GM21390 (cell line): Measurements from ENCODE around the gene DMXL1.
"Not testable (repeated sequence)": the region's sequence is repeated elsewhere in the genome, so short reads cannot be mapped to it uniquely, and the experiment has no call there.

Experiments used
- ATAC-seq: cut with Tn5 transposase; IDR thresholded peaks from one replicate; pipeline ENCODE4 v1.9.1; 2021; ENCODE audit not compliant: unreplicated experiment

DMXL1 gene

DNA sequence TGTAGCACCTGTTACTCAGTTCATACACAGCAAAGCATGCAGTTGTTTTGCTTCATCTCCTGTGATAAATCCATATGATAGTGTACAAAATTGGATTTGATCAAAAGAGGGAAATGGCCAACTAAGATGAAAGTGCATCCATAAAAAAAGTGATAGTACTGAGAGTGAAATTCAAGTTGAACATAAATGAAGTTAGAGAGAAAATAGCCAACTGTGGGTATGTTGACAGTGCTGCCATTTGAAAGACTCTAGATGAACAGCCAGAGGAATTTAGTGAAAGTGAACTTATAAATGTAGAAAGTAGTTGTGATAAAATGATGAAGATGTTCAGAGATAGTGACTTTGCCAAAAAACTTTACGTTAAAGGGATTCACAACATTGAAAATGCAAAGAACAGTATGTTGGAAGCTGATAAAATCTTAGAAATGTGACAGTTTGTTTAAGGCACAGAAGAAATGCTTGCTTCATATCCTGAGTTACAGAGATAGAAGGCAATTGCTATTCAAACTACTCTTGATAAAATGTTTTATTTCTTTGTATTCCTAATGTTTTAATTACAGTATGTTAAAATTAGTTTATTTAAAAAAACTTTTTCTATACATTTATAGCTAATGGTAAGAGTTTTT, 119.7 kb downstream of the DMXL1 start:
- ATAC-seq: no peak

DNA sequence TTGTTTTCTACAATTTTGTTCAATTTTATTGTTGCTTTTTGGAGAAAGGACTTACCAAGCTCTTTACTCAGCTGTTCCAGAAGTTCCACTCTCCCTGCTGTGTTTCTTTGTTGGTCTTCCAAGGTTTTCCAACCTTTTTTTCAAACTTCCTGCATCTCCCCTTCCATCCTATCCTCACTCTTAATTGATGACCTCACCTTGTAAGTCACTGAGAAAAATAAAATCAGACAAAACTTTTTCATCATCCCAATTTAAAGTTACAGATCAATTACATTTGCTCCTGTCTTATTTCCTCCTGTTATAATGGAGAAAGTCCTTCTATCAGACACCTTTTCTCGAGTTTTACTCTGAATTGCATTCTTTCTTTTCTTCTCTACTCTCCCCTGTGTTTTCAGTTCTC, 121.1 kb downstream of the DMXL1 start:
- ATAC-seq: no peak

DNA sequence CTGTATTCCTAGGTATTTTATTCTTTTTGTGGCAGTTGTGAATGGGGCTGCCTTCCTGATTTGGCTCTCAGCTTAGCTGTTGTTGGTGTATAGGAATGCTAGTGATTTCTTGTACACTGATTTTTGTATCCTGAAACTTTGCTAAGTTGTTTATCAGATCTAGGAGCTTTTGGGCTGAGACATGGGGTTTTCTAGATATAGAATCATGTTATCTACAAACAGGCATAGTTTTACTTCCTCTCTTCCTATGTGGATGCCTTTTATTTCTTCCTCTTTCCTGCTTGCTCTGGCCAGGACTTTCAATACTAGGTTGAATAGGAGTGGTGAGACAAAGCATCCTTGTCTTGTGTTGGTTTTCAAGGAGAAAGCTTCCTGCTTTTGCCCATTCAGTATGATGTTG, 129.9 kb downstream of the DMXL1 start:
- no peak for ATAC-seq

DNA sequence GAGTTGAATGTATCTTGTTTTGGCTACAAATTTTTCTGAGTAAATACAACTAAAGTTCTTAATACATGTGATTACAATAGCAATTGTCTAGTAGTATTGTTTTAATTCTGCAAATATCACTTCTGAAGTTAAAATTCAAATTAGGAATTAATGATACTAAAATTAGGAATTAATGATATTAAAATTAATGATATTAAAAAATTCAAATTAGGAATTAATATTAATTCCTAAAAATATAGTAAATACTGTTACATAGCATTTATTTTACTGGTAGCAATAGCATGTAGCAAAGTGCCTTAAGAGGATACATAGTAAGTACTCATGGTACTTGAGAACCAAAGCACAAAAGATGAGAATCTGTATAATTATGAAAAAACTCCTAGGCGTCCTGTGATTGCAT, 136.2 kb downstream of the DMXL1 start:
- no peak for ATAC-seq

DNA sequence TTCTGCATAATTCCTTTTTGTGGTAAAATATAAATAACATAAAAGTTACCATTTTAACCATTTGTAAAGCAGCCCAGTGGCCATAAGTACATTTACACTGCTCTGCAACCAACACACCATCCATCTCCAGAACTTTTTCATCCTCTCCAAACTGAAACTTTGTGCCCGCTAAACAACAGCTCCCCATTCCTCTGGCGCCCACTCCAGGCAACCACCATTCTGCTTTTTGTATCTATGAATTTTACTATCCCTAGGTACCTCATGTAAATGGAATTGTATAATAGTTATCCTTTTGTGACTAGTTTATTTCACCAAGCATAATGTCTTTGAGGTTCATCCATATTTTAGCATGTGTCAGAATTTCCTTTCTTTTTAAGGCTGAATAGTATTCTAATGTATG, 141.1 kb downstream of the DMXL1 start:
- ATAC-seq: no peak

DNA sequence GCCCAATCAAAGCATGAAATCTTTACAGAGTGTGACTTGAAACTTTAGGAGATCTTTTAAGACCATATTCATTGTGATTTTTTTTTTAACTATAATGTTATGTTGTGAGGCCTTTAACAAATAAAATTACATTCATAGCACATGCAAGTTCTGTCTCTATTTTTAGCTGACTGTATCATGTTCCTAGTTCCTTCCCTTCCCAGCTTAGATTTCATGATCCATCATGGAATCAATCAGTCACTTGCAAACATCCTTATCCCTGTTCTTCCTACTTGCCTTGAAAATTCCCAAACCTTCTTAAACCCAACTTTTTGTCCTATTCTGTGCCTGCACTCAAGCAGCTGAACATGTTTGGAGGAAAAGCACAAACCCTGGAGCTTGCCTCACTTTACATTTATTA, 141.8 kb downstream of the DMXL1 start:
- ATAC-seq: no peak

DNA sequence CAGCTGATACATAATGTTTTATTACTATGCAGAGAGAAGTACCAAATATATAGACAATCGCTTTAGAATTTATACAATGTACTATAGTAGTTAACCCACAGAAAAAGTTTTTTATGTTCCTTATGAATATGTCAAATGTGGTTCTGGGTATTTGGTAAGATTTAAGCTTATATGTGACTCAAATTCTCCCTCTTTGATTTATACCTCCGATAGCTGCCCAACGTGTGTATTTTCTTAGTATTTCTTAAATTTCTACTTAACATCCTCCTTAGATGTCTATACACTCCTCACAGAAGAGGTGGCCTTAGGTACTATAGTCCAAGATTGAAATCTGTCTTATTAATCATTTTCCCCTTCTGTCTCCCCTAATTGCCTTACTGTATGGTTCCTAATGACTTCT, 146.3 kb downstream of the DMXL1 start:
- no peak for ATAC-seq

DNA sequence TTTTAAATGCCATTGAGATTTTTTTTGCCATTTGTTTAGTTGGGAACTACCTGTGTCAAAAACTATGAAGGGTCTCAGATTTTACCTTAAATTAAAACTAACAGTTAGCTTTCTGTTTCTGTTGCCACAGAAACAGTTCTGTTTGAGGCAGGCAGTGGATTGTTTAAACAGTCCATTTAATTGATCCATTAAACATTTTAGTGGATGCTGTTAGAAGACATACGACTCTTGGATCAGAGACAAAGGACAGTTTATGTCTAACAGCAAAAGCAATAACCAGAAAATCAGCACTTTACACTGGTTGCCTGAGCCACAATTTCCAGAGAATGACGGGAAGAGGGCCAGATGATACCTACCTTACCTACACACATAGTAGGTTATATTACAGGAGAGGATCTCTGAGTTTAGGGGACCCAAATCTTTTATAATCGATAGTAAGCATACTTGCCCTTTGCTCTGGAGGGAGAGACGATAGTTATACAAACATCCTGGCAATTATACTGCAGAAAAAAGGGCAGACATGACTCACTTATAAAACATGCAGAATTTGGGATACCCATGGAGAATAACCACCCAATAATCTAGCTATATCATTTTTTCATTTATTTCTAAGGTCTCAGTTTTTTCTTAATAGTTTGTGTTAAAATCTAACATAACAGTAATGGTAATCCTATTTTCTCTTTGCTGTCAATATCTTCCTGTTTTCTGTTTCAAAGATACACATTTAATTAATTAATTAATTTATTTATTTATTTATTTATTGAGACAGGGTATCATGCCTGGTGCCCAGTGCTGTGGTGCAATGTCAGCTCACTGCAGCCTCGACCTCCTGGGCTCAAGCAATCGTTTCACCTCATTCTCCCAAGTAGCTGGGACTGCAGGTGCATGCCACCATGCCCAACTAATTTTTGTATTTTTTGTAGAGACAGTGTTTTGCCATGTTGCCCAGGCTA, 148.2 kb downstream of the DMXL1 start:
- no peak for ATAC-seq

DNA sequence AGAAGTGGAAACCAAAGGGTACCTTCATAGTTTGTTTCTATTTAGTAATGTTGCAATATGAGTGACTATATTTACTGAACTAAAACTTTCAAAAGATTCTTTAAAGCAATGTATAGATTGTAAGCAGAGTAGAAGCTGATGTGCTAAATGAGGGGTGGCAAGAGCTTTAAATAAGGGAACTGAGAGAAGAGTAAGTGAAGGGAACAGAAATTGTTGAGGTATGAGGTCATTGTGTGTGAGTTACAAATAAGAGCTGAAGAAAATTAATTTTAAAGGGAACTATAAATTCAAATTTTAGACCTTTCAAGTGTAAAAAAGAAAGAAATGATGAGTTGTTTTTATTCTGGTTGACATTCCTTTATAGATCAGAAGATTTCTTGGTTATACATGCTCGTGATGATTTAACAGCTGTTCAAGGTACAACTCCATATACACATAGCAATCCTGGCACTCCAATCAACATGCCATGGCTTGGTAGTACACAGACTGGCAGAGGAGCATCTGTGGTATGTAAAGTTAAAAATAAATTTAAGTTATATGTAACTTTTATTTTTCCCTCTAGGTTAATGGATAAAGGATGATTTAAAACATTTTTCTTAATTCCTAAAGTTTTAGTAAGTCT, 149.8 kb downstream of the DMXL1 start:
- peak; percentile 97 for ATAC-seq

DNA sequence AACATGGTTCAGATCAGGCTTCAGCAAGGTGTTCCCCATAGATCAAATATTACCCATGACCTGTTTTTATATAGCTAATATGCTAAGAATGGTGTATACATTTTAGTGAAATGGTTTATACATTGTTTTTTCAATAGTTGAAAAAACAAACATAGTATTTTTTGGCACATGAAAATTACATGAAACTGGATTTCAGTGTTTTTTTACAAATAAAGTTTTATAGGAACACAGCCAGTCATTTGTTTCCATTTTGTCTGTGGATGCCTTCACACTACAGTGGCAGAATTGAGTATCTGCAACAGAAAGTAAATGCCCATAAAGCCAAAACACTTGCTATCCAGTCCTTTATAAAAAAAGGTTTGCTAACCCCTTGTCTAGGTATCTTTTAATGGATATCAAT, 150.4 kb downstream of the DMXL1 start:
- ATAC-seq: no peak

DNA sequence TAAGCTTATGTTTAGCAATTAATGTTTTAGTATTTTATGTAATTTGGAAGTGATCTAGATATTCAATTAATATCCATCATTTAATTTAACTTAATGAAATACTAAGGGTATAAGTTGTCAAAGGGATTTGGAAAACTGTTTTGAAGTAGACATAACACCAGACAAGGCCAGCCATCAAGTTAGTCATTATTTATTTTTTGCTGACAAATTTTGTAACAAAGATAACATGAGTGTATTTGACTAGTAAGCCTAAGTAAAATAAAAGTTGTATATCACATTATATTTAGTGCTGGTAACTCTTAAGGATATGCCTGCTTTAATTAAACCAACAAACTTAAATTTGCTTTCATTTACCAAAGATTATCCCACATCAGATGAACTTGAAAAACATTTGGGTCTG, 159.1 kb downstream of the DMXL1 start:
- ATAC-seq: no peak

DNA sequence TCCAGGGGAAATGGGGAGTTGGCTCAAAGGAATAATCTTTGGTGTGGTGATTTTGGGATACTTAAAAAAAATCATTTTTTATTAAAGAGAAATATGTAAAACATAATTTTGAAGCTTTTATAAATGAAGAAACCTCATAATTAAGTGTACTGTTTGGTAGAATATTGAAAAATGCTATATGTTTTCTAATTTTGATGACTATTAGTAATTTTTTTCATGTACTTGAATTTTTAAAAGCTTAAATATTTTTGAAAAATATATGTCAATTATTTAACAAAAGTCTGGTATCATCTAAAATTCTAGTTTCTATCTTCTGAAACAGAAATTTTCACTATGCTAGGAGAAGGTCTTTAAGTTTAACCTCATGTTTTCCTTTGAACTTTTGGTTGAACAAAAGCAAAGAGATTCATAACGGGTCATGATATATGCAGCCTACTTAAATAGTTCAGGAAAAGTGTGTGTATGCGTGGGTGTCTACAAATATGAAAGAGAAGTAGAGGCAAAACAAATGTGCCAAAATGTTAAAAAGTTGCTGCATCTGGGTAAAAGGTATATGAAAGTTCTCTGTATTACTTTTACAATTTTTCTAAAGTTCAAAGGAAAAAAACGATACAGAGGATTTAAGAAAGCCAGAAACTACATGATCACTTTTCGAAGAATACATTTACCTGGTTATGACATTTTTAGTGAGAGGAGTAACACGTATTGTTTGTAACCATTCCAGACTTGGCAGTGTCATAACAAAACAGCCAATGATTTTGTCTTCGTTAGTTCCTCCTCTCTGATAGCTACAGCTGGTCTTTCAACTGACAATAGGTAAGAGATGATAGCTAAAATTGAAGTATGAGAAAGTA, 167.6 kb downstream of the DMXL1 start:
- ATAC-seq: no peak

DNA sequence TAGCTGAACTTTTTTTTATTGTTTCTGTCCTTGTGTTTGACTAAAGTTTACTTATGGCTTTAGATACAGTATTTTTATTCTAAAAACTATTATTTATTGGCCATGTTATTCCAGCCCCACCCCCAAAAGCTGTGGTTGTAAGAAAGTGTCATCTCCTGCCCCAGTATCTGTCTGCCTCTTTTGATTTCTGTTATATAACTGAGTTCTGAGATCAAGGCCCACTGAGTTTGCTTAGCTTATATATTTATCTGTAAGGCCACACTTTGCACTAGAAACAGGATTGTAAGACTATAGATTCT, 168.2 kb downstream of the DMXL1 start:
- no peak for ATAC-seq

DNA sequence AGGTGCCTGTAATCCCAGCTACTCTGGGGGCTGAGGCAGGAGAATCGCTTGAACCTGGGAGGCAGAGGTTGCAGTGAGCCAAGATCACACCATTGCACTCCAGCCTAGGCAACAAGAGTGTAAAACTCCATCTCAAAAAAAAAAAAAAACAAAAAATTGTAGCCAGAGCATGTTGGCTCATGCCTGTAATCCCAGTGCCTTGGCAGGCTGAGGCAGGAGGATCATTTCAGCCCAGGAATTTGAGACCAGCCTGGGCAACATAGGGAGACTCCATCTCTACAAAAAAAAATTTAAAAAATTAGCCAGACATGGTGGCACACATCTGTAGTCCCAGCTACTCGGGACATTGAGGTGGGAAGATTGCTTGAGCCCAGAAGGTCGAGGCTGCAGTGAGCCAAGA, 168.9 kb downstream of the DMXL1 start:
- ATAC-seq: not testable (repeated sequence)

DNA sequence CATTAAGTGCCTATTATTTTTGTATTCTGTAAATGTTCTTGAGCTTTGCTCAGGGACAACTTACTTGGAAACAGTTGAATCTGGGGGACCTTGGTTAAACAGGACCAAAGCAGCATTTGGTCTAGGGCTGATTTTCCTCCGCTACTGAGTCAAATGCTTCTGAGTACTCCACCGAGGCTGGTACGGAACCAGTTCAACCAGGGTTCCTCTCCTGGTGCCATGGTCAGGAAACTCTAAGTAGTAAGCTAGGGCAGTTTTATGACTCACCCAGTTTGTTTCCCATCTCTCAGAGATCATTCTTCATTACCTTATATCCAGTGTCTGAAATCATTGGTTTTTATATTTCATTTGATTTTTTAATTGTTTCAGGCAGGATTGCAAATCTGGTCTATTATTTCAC, 173.0 kb downstream of the DMXL1 start:
- ATAC-seq: no peak

DNA sequence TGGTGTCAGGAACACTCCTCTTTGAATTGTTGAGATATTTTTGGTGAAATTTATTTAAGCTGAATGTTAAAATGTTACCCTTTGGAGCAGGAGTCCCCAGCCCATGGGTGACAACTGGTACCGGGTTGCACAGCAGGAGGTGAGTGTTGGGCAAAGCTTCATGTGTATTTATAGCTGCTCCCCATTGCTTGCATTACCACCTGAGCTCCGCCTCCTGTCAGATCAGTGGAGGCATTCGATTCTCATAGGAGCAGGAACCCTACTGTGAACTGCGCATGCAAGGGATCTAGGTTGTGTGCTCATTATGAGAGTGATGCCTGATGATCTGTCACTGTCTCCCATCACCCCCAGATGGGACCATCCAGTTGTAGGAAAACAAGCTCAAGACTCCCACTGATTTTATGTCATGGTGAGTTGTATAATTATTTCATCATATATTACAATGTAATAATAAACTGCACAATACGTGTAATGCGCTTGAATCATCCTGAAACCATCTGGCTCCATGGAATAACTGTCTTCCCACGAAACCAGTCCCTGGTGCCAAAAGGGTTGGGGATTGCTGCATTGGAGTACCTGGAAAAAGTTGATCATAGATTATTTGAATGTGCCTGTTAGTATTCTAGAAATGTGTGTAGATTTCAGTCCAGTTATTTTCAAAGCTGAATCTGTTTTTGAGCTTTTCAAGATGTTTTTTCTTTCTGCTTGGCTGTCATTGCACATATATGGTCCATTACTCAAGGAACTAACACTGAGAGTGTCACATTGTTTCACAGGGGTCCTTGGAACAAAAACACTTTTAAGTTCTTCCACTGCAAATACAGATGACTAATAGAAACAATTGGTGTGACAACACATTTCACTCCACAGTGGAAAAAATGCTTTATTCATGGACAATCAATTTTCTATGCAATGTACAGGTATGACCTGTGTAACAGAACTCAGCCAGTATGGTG, 180.3 kb downstream of the DMXL1 start:
- ATAC-seq: no peak

DNA sequence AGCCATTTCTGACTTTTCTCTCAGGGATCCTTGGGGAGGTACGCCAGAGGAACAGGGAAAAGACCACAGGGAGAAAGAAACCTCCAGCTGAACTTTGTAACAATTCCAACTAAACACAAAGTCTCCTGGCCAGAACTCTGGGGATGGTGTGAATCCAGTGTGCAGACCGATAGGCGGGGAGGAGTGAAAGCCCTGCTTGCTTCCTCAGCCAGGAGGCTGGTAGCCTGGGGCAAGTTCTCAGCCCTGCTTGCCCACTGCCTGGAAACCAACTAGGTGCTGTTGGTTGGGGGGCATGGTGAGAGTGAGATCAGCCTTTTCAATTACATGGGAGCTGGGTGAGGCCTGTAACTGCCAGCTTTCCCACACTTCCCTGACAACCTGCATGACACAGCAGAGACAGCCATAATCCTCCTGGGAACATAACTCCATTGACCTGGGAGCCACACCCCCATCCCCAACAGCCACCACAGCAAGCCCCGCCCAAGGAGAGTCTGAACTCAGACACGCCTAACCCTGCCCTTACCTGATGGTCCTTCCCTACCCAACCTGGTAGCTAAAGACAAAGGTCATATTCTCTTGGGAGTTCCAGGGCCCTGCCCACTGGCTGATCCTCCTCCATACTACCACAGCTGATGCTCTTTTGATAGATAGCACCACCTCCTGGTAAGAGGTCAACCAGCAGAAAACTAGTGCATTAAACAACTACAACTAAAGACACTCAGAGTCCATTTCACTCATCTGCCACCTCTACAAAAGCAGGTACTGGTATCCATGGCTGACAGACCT, 184.9 kb downstream of the DMXL1 start:
- no peak for ATAC-seq

DNA sequence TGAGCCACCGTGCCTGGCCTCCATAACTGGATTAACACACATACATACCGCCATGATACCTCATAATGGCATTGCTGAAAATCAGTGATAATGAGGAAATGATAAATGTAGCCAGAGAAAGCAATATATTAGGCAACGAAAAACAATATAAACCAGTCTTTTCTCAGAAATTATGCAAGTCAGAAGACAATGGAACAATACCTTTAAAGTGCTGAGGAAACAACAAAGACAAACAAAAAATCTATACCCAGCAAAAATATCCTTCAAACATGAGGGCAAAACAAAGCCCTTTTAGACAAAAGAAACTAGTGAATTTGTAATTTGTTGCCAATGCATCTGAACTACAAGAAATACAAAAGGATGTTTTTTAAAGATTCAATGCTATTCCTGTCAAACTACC, 186.7 kb downstream of the DMXL1 start:
- ATAC-seq: no peak

DNA sequence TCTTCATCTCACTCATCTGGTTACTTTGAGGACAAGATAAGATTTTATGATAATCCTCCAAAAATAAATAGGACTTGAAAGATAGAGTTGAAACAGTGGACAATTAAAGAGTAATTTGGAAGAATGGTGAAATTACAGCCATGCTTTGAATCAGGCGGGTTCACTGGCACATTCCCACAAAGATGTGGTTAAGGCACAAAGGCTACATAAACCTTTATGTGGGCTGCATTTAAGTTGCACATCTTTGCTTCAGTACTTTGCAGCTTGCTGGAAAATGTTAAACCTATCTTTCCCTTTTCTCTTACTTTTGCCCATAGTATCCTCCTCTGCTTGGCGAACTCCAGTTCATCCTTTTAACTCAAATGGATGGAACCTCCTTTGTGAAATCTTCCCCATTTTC, 192.8 kb downstream of the DMXL1 start:
- no peak for ATAC-seq
